ENCODE results near the gene FHIT.
"Not testable (repeated sequence)": the region's sequence is repeated elsewhere in the genome, so short reads cannot be mapped to it uniquely, and the experiment has no call there.

FHIT gene

DNA sequence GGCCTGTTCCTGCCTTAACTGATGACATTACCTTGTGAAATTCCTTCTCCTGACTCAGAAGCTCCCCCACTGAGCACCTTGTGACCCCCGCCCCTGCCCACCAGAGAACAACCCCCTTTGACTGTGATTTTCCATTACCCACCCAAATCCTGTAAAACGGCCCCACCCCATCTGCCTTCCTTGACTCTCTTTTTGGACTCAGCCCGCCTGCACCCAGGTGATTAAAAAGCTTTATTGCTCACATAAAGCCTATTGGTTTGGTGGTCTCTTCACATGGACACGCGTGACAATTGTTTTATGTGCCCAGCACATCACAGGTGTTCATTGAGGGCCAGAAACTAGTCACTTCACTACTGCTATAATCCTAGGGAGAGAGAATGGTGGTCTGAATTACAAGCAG lies 1448.8 kb downstream of the FHIT start:
- not testable (repeated sequence) for DNase-seq

DNA sequence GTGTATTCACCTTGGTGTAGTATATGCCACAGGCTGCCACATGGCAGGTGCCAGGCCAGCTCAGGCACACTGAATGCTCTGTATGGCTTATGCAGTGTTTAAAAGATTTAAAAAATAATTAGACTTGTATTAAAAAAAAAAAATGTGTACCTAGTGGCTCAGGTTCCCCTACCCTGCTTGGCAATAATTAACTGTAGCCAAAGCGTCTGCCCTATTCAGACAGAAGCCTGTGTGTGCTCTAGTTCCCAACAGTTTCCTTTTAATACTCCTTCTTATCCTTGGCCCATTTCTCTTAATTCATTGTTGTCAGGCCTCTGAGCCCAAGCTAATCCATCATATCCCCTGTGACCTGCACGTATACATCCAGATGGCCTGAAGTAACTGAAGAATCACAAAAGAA lies 1449.2 kb downstream of the FHIT start:
- no peak for DNase-seq

DNA sequence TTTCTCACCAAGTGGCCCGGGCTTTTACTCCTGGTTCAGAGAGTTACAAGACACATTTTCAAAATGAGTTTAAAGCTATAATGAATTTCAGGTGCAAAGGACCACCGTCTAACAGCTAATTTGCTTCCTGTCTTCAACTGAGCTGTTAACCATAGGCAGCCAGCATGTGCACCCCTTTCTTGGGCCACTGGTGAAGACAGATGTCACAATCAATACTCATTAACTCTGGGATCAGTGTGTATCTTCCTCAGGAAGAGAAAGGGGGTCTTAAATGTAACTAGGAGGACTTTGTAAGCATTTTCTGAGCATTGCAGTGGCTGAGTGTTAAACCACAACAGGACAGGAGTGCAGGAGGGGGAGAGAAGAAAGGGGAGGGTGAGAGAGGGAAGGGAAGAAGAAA lies 1450.8 kb downstream of the FHIT start:
- no peak for DNase-seq

DNA sequence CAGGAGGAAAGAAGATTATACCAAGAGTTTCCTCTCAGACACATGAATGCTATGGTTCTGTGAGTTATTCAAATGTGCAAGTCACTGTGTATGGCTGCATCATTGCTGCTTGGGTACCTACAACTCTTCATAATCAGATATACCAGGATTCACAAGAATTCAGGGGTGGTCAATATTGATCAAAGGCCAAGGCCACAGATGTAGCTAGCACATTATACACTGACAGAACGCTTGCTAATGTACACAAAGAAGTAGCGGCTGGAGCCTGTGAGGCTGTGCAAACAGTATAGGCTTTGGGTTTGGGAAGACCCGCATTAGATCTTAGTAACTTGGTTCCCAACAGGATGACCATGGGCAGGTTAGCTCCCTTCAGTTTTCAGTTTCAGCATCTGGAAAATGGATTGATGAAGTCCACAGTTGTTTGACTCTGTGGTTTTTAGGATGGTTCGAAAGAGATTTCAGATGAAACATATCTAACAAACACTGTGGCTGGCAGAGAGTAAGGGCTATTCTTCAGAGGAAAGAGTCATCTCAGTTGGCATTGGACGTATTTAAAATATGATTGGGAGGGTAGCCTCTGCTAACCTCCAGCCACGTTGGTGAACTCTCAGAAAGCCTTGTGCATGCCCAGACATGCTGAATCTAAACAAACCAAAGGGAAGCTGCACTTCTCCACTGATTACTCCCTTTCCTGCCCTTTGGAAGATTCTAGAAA lies 1452.7 kb downstream of the FHIT start:
- DNase-seq, result peak; percentile 32

DNA sequence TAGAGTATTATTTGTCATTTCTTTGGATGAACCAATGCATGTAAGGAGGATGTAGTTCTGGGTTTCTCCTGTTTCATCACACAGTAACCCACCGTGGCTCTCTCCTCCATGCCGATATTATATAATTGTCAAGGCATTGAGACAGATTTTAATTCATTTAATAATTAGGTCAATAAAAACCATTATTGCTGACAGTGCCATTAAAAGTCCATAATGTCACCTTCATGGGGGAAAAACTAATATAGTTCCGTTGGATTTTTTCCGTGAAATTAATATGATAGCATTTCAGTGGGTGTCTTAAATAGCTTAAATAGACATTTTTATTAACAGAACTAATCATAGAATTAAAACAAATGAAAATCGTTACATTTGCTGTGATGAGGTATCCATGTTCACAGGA lies 1453.7 kb downstream of the FHIT start:
- no peak for DNase-seq

DNA sequence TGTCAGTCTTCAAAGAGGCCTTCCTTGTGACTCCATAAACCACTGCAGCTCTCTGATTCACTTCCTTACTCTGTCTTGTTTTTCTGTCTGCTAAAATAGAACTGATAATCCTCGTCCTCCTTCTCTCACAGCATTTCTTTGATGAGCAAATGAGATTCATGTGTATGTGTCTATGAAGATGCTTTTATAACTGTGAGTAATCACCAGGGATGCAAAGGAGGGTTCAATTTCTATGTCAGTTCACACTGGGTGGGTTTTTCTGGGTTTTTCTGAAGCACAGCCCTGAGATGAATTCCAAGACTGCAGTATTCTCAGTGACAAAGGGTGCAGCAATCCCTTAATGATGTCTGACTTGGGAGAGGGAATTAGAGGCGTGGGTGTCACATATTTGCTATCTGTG lies 1454.8 kb downstream of the FHIT start:
- DNase-seq, result no peak

DNA sequence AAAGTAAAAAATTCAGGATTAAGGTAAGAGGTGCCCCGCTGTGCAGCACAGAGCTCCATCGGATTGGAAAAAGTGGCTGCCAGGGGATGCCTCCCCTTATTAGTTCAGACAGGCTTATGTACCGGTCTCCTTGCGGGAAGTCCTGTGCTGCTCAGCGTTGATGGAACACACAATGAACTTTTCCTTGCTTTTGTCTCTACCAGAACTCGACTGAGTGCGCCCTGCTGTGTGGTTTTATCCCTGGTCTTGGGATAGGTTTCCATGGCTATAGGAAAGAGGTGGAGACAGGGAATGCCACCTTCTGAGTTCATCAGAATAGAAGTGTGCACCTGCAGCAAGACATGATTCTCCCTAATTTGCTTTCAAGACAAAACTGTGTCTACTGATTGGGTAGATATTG lies 1455.5 kb downstream of the FHIT start:
- DNase-seq, result no peak

DNA sequence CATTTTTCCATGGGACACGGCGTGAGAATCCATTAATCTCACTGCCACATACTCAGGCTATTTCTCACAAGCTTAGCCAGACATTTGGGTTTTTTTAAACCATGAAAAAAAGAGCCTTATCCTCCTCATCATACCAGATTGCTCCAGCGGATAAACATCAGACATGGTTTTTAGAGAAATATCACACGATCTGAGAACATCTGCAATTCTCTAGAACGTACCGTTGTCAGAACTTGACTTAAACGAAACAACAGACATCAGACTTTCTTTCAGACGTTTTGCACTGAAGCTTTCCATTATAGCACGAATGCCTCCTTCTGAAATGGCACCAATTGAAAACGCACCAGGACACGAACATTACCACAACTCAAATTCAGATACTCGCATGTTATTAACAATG lies 1457.3 kb downstream of the FHIT start:
- no peak for DNase-seq

DNA sequence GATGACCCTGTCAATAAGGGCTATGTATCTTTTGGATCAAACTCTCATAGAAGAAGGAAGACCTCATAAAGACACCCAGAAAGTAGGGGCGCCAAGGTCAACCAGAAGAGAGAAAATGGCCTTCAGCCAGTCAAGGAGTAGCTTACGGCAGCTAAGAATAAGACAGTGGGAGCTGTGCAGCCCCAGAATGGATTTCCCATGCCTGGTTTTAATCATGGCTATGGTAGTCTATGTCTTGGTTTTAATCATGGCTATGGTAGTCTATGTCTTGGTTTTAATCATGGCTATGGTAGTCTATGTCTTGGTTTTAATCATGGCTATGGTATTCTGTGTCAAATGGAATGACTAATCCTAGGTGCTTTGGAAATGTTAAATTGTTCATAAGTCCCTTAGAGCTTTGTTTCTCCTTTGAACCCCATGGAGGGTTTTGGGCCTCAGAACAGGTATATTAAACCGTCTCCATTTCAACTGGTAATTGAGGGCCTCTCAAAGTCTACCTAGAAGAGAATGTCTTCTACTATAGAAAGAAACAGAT lies 1459.4 kb downstream of the FHIT start:
- DNase-seq, result no peak

DNA sequence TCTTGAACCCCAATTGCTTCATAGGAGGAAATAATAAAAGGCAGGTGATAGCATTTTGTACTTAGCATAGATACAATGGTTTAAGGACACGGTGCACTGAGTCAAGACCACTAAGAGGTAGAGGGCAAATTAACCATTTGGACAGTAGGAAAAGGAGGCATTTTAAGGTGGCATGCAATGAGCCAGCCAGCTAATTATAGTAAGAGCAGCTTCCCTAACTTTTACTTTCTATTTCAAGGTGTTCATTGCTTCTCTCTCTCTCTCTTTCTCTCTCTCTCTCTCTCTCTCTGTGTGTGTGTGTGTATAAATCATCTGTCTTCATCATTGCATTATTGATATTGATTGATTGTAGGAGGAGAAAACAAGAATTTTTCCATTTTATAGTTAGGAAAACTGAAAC lies 1461.0 kb downstream of the FHIT start:
- no peak for DNase-seq

DNA sequence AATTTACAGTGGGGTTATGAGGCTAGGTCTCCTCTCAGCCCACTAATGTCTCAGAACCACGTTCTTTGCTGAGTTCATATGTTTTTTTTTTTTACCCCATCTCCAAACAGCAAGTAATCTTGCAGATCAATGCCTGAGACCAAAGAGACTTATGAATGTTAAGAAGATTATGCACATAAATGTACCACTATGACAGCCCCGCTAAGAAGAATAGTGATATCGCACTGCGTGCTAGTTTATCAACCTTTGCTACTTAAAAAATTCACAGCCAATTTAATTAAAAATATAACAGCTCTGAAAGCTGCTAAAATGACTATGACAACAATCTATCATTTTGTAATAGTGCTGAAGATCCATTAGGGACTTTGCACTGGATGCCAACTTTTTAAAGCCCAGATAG lies 1462.5 kb downstream of the FHIT start:
- no peak for DNase-seq

DNA sequence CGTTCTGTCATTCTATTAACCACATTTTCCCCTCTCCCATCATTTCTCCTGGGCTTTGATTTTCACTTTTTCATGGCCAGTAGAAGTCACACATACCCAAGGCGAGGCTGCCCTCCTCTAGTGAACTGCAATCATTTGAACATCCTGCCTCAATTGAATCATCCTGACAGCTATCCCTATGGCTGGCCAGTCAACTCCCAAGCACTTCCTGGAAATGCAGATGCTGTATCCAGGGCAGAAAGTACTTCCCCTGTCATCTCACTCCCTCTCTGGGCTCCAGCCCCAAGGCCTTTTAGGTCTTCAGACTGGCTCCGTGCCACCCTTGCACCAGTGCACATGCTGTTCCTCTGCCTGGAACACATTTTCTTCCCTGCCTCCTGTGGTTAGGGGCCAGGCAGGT lies 1463.1 kb downstream of the FHIT start:
- no peak for DNase-seq

DNA sequence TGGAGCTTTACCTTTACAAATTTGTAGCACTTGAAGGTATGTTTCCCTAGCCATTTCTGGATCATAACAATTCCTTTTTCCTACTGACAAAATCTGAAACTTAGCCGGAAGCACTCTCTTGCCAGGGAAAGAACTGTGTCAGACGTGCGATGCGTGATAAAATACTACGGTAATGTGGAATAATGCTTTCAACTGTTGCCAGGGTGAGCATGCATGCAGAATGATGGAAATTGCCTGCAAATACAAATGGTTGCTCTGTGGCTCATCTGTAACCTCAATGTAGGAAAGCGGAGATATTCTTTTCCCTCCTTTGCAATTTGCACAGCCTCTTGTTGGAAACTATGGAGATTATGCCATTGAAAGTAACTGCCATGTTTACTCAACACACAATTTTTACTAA lies 1464.9 kb downstream of the FHIT start:
- no peak for DNase-seq

DNA sequence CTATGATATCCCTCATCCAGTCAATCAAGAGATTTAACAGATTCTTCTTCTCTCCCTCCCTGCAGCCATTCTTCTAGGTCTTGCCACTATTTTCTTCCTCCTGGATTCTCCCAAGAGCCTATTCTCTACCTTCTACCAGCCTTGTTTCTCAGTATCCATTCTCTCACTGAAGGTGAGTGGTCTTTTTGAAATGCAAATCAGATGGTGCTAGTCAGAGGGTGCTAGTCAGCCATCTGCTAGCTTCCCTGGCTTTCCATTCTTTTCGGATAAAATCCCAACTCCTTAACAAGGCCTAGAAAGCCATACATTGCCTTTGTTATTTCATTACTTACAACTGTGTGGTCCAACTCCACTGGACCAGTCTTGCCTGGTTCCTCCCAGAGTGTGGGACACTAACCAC lies 1467.1 kb downstream of the FHIT start:
- DNase-seq, result no peak

DNA sequence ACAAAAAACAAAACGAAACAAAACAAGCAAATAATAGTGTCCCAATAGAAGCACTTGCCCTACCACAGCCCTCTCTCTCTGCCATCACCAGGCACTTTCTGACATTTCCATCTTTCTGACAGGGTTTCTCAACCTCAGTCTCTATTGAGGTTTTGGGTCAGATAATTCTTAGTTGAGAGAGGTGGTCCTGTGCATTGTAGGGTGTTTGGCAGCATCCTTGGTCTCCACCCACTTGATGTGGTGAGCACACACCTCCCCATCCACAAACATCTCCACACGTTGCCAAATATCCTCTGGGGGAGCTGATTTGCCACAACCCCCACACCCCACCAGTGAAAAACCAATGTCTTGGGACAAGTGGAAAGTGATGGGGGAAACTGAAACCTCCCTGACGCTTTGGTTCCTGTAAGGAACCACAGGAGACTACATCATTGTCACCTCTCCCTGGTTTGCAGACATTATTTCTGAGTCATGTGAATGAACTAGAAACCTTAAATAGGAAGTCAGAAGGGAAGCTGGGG lies 1467.7 kb downstream of the FHIT start:
- DNase-seq, result no peak

DNA sequence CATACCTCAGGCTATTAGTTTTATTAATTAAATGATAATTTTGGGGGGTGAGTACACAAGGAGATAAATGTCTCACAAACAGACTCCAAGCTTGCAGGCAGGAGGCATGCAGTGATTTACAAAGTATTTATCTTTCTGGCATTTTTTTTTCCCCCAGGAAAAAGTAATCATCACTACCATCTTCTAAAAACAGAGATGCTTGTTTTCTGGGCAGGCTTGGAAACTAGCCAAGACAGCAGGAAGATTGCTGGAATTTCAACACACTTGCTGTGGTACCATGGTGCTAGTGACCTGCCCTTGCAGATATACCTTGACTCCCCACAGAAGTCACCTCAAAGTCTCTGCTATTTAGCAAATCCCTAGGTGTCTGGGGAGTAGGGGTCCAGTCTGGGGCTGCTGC lies 1468.6 kb downstream of the FHIT start:
- DNase-seq, result no peak

DNA sequence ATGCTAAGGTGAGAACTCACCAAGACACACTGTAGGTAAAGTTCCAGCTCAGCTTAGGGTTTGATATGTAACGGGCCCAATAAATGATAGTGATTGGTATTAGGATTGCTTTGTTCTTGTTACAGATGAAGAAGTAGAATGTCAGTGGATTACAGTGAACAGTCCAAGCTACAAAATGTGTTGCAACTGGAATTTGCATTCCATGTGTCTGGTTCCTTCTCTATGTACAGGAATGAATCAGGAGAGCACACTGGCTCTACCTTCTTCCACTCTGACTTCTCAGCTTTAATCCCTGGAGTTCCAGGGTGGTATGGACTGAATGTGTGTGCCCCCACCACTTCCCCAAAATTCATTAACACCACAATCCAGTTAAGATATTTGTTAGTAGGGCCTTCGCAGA lies 1471.0 kb downstream of the FHIT start:
- DNase-seq, result no peak

DNA sequence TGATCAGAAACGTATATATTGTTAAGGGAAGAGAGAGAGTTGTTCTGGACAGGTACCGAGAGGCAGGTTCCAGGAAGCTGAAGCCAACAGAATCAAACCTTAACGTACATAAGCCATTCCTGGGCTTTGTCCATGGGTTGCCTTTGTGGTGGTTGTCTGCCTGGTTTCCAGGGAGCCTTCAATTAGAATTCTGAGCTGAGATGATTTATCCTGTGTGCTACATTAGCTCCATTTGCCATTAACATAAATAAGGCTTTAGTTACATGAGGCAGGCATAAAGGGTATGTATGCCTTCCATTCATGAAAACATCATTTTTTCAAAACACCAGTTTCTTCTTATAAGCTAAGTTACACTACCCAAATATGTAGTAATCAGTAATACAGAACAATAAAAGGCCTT lies 1472.0 kb downstream of the FHIT start:
- no peak for DNase-seq

DNA sequence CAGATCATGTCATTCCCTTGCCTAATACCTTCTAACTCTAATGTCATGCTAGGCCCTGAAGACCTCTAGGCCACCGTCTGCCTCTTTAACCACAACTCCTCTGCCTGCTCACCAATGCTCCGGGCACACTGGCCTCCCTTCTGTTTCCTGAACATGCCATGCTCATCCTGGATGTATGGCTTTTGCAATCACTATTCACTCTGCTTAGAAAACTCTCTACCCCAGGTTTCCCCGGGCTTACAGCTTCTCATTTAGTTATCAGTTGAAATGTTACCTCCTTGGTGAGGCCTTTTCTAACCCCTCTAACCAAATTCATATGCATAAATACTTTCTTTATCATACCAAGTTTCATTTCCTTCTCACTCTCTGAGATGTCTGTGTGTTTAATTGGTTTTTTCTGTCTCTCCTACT lies 1473.6 kb downstream of the FHIT start:
- no peak for DNase-seq

DNA sequence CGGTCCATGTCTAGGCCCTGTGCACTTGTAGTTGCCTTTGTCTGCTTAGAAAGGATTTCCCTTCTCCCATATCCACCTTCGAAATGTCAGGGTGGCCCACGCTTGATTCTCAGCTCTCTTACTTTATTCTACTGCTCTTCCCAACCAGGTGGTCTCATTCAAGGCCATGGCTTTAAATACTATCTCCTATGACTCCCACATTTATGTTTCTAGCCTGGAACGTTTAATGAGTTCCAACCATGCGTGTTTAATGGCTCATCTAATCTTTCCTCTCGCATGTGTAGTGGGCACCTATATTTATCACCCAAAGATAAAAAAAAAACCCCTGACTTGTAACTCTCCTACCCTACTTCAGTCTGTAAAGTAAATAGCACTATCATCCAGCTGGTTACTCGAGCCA lies 1474.2 kb downstream of the FHIT start:
- no peak for DNase-seq

DNA sequence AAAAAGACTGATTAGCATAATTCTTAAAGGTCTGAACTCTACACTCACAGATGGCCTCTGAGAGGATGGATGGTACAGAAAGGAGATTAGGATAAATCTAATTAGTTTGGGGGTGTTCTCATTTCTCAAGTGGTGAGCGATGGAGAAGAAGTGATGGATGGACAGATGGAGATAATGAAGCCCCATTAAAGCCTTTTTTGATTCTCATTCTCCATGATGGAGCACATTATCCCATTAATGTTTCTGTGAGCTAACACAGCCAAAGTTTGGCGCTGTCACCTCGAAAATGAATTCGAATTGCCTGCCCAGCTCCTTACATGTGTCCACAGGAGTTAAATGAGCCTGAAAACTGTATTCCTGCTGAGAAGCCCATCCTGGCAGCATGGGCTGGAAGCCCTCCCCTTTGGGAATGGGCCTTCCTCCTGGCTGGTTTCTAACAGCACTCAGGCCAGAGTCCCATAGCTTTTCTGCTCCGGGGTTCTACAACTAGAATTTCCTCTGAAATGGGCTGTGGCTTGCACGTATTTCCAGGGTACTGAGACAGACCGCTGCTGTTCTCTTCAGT lies 1475.4 kb downstream of the FHIT start:
- DNase-seq, result no peak

DNA sequence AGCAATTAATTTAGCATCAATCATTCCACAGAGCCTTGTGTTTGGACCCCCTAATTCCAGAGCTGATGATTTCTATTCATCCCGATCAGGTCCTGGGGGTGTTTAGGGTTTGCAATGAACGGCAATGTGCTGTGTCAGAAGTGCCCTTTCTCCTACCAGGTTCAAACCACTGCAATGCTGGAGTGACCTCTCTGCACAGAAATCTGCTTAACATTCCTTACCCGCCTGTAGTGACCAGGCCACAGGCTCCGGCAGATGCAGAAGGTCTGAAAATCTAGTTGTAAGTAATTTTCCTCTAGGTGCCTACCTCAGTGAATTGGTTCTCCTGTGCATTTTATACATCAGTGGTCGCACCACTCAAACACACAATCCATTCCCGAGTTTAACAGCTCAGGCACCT lies 1476.1 kb downstream of the FHIT start:
- no peak for DNase-seq

DNA sequence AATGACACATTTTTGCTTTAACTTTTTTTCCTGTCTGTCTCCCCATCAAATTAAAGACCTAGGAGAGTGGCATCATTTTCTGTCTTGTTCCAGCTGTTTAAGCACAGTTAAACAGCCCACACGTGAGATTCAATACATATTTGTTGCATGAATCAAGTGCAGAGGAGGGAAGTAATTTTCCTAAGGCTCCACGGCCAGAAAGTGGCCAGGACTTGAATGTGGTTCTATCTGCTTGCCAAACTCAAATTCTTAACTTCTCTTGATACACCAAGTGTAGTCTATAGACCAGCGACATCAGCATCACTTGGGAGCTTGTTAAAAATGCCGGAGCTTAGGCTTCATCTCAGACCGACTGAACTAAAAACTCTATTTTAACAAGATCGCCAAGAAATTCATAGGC lies 1476.6 kb downstream of the FHIT start:
- no peak for DNase-seq

DNA sequence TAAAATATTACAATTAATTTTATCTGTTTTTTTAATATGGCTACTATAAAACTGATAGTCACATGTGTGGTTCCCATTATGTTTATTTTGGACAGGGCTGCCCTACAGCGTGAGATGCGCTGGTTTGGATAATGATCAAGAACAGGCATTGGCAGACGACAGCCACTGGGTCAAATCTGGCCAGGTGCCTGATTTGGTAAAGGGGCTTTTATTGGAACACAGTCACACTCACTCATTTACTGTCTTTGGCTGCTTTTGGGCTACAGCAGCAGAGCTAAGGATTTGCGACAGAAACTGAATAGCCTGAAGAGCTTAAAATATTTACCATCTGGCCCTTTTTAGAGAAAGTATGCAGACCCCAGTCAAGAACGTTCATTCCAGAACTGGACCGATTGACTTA lies 1477.3 kb downstream of the FHIT start:
- DNase-seq, result no peak

All from NCI-H146 (cell line).